DMS 273 (cell line): Measurements from ENCODE around the gene DSCAML1.

ENCODE experiments used
- DNase-seq: peaks from one replicate; lab custom pipeline; 2025; ENCODE audit not compliant: unreplicated experiment; lab: John Stamatoyannopoulos, UW

Gene DSCAML1

GRCh38 chr11:117833401-117833891 is 36.4 kb upstream of the DSCAML1 start:
- DNase-seq: peak; percentile 47

DNA sequence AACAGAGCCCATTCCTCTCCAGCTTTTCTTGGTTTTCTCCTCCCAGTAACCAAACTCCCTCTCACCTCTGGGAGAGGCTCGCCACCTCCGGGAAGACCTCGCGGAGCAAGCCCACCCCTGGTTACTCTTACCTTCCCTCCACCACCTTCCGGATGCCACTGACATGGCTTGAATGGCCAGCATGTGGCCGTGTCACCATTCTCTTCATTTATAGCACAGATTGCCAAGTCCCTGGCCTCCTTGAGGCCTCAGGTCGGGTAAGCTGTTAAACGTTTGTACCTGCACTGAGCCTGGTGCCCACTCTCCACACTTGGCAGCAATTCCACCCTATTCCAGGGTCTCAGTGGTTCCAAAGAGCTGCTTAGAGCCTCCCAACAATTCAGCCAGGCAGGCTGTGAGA is 35.5 kb upstream of the DSCAML1 start:
- DNase-seq: no peak

GRCh38 chr11:117831661-117832415 is 34.8 kb upstream of the DSCAML1 start:
- no peak for DNase-seq

DNA sequence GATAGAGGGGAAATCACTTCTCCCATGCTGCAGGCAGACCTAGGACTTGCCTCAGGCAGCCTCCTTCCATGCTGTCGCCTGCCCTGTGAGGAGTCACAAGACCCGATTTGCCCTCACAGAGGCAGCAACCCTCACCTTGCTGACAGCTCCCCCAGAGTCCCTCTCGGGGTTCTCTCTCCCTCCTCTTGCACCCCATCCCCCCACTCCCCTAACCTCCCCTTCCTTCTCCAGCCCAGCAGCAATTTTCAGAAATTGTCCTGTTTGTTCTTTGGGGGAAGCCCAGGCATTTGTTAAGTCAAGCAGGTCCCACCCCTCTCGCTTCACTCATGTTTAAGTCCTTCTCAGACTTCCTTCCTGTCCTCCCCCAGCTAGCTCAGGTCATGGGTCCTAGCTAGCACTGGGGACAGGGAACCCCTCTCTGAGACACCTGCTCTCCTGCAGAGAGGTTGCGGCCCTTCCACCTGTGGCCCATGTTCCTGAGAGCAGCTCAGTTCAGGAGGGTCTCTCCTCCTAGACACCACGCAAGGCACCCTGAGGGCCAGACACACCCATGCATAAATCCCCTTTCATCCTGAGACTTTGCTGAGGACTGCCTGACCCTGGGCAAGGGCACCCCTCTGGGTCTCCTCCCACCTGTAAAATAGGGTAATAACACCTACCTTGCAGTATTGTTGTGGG is 33.8 kb upstream of the DSCAML1 start:
- DNase-seq: no peak

GRCh38 chr11:117830072-117830471 is 33.1 kb upstream of the DSCAML1 start:
- DNase-seq: no peak

GRCh38 chr11:117829369-117829725 is 32.3 kb upstream of the DSCAML1 start:
- DNase-seq: no peak

DNA sequence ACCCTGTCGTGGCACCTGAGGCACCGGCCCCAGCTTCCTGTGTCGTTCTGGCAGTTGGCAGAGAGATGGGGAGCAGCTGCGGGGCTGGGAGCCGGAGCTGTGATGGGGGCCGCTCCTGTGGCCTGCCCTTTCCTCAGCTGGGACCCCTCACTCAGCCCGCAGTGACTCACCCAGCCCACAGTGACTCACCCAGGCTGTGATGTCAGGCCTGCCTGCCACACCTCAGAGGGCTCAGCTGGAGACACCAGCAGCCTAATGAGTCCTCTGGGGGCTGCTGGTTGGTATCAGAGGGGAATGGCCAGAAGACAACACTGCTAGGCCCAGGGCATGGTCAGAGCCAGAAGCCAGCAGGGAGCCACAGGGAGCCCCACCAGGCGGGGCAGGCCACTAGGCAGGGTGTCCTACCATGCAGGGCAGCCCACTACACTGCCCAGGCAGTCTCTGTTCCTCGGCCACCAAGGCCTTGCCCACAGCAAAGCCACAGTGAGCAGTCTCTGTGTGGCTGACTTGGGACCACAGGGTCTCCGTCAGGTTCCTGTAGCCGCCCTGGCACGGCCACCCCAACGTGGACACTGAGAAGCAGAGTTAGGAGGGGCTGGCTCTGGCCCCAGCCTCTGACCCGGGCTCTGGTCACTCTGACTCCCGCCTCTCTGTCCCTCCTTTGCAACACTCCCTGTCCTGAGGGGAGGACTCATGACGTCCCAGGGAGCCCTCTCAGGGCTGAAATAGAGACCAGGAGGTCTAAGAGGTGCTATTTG is 31.8 kb upstream of the DSCAML1 start:
- peak; percentile 17 for DNase-seq

- DNase-seq: no peak
Observed at GRCh38 chr11:117827521-117828511, 30.8 kb upstream of the DSCAML1 start.

GRCh38 chr11:117826832-117827231 is 29.8 kb upstream of the DSCAML1 start:
- no peak for DNase-seq

- no peak for DNase-seq
Observed at GRCh38 chr11:117826190-117826570, 29.2 kb upstream of the DSCAML1 start.

GRCh38 chr11:117825538-117826189 is 28.6 kb upstream of the DSCAML1 start:
- DNase-seq: no peak

- DNase-seq: peak; percentile 12
Observed at GRCh38 chr11:117824571-117825537, 27.8 kb upstream of the DSCAML1 start, which contains the start of gene FXYD2. TSS of gene FXYD2 (minus strand) at chr11:117824744. CDS start at chr11:117824678, 66 bp downstream.

- peak; percentile 47 for DNase-seq
Observed at GRCh38 chr11:117823946-117824420, 27.0 kb upstream of the DSCAML1 start.

- no peak for DNase-seq
Observed at GRCh38 chr11:117823294-117823945, 26.4 kb upstream of the DSCAML1 start.

GRCh38 chr11:117822074-117823033 is 25.3 kb upstream of the DSCAML1 start:
- DNase-seq: peak; percentile 61

GRCh38 chr11:117821431-117821830 is 24.4 kb upstream of the DSCAML1 start:
- no peak for DNase-seq

DNA sequence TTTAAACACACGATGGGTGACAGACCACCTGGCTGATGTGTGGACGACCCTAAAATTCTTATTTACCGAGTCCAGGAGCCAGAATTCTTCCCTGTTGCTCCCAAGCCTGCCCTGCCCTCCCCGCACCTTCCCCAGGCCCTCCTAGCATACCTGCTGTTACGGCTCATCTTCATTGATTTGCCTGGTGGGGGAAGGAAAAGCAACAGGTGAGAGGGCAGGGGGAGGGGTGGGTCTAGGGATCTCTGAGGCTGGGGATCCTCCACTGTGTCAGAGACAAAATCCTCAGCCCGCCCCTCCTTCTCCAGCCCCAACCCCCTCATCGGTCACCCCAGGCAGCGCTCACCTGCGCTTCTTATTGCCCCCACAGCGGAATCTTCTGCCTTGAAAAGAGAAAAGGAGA is 23.5 kb upstream of the DSCAML1 start:
- no peak for DNase-seq
